RPMI8226 (cell line): ENCODE measurements around the gene DDX41.

Experiments
- DNase-seq: peaks from one replicate; pipeline ENCODE4 v3.0.0-alpha.2; 2015

The DDX41 gene

GRCh38 chr5:177512736-177513380 lies 3.9 kb downstream of the DDX41 start:
- no peak for DNase-seq

- DNase-seq, result no peak
These were observed 4.7 kb downstream of the DDX41 start for GRCh38 chr5:177511796-177512675.

GRCh38 chr5:177511181-177511580 lies 5.6 kb downstream of the DDX41 start:
- no peak for DNase-seq

GRCh38 chr5:177510567-177511053 lies 6.2 kb downstream of the DDX41 start:
- DNase-seq, result no peak

DNA sequence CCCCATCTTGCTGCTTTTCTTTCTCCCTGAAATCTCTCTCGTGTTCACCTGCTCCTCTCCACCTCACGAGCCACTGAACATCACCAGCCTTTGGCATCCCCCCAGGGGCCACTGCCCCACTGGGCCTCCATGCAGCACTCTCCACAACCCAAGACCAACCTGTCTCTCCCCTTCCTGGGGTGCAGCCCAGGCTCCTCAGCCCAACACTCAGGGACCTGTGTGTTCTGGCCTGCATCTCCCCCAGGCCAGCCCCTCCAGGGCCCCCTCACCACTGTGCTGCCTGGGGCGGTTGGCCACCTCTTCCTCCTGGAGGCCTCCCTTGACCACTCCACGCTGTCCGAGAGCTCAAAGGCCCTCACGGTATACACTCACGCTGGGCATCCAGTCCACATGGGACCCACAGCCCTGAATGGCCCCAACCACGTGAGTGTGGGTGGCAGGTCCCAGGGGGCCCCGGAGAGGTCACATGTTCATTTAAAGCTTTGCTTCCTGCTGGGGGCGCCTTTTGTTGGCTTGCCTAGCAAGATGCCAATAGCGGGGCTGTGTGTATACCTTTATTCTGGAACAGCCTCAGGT lies 6.7 kb downstream of the DDX41 start:
- no peak for DNase-seq

- DNase-seq, result peak; percentile 32
These were observed 7.3 kb downstream of the DDX41 start, which contains the start of gene DOK3 for GRCh38 chr5:177509381-177509951. TSS of gene DOK3 (minus strand) at chr5:177509826. CDS start at chr5:177509540, 286 bp downstream.

- no peak for DNase-seq
These were observed 7.9 kb downstream of the DDX41 start for GRCh38 chr5:177508837-177509236.

DNA sequence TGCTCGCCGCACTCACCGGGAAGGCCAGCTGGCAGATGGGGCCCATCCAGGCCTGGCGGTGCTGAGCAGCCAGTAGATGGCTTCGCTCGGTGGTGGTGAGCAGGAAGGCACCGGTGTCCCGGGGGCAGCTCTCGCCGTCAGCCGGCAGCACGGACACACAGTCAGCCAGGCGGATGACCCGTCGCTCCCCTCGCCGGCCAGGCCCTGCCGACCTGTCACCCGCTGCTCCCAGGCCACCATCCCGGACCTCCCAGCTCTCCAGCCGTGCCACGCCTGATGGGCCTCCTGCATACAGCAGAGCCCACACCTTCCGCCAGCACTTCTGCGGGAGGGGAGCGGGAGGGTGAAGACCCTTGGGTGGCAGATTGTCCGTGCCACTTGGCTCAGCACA lies 8.5 kb downstream of the DDX41 start:
- no peak for DNase-seq

DNA sequence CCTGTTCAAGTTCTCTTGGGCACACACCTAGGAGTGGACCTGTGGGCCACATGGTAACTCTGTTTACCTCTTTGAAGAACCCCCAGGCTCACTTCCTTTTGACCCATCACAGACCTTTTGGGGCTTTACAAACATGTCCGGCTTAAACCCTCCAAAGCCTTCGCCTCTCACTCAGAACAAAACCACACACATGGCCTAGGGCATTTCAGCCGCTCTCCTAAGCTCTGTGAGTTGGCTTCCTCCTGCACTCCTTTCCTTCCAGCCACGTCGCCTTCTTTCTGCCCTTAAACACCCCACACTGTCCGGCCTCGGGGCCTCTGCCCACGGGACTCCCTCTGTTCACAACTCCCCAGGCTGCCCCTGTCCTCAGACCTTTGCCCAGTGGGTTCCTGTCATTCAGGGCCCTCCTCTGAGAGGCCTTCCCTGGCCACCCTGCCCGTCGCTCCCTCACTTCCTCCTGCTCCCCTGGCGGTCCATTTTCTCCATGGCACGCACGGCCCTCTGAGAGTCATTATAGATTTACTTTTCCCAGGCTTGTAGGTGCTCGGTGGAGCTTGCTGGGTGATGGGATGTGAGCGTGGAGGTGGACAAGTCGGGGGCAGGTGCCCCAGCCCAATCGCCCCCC lies 9.1 kb downstream of the DDX41 start:
- DNase-seq, result no peak

DNA sequence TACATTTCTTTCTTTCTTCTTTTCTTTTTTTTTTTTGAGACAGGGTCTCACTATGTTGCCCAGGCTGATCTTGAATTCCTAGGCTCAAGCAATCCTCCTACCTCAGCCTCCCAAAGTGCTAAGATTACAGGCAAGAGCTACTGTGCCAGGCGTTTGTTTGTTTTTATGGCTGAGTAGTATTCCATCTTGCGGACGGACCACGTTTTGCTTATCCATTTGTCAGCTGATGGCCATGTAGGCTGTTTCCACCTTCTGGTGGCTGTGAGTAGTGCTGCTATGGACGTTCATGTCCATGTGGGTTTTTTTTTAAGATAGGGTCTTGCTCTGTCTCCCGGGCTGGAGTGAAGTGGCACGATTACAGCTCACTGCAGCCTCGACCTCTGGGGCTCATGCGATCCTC lies 9.6 kb downstream of the DDX41 start:
- DNase-seq, result no peak

DNA sequence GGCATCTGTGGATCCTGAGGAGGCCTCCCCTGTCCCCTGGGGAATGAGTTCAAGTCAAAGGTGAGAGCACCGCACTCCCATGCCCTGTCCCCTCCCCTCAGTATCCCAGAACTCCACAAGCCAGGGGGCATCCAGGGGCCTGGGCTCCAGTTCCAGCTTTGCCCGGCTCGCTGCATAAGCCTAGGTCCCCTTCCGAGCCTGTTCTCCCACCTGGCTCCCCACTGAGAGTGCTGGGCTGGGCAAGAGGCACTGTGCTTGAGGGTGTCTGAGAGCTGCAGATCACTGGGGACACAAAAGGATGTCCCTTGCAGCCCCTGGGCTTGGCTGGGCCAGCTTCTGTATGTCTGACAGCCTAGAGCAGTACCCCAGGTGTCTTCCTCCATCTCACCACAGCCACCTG lies 11.7 kb downstream of the DDX41 start:
- no peak for DNase-seq

- DNase-seq, result no peak
These were observed 12.4 kb downstream of the DDX41 start for GRCh38 chr5:177504086-177505056.

DNA sequence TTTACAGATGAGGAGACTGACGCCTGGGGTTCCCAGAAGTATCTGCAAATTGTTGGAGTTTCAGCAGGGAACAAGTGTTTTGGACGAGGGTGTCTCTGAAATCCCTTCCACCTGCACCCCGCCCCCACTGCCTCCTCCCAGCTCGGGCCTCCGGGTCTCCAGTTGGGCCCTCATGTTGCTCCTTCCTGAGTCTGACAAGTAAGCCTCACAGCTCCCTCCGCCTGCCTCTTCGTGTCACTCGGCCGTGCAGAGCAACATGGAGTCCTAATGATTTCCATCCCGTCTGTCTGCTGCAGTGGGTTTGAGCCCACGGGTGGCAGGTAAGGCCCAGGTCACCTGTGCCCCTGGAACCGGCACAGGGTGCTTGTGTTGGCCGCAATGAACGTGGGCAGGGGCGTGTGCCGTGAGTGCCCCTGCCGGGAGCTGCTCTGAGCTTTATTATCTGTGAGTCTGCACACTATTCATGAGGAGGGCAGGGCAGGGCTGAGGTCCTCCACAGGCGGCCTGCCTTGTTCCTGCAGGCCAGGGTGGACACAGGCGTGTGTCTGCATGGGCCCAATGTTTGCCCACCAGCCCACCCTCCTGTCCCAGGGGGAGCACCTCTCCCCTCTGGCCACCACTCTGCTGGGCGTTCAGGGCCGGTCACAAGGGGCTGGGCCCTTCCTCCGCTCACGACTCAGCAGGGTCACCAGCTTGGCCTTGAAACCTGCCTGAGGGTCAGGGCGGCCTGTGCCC lies 13.2 kb downstream of the DDX41 start:
- no peak for DNase-seq

- no peak for DNase-seq
These were observed 13.9 kb downstream of the DDX41 start for GRCh38 chr5:177502886-177503285.

DNA sequence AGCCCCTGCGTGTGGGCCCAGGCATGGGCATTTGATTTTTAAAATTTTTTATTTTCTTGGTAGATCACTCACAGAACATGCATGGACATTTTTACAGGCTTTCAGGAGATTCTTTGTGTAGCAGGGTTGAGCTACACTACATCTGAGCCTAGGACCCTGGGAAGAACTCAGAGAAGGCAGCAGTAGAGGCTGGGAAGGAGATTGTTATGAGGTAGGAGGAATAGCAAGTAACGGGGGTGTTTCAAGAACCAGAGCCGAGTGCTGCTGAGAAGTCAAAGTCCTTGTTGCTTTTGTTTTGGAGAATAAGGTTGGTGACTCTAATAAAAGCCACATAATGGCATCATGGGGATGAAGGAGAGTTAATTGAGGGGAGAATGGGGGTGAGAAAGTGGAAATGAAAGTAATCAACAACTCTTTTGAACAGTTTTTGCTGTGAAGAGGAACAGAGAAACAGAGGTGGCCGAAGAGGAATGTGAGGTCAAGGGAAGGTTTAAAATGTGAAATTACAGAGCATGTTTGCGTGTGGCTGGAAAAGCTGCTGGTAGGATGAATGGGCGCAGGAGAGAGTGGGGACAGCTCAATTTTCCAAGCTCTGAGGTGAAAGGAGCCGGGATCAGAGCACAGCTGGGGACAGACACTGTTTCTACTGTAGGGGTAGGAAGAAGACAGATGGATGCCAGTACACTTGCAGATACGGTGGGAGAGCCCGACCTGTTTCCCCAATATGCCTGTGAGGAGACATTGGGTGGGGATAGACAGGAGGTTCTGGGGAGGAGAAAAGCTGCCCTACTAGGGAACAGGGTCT lies 14.7 kb downstream of the DDX41 start:
- DNase-seq, result peak; percentile 65

DNA sequence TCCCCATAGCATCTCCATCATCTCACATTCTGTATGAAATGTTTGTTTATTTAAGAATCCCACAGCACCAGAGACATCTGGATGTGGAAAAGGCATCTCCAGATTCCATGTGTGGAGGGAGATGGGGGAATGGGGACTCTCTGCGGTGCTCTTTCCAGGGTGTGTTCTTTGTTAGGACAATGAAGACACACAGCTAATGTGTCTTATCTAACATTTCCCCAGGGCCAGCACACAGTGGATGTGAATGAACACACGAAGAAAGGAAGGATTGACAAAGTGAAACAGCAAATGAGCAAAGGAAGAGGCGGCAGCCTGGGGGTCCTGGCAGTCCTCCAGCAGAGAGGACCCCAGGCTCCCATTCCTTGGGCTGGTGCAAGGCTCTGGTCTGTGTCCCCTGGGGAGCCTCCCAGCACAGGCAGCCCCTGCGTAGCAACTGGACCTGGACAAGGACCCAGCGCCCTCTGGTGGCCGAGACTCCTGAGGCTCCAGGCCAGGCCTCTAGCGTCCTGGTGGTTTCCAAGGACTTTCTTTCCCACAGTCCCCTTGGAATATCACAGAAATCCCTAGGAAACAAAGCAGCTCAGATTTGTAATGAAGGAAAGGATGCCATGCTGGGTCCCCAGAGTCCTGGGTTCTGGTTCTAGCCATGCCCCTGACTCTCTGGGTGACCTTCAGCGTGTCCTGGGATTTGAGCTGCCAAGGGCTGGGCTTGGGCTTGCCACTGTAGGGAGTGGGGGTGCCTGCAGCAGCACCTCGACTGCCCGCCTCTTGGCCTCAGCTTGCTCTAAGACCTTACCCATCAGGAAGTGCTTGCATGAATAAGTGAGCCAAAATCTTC lies 15.9 kb downstream of the DDX41 start:
- peak; percentile 78 for DNase-seq

GRCh38 chr5:177499842-177500241 lies 16.9 kb downstream of the DDX41 start:
- no peak for DNase-seq

GRCh38 chr5:177498013-177498787 lies 18.6 kb downstream of the DDX41 start:
- DNase-seq, result no peak
